Measurements from ENCODE around the gene ITPKC.

ITPKC gene

GRCh38 chr19:40745402-40745780 lies 28.5 kb downstream of the ITPKC start:
- H3K4me3 ChIP-seq (ENCODE audit: low read depth, low read length): no peak overlapping the region
- TF ChIP-seq, protein P1, sequence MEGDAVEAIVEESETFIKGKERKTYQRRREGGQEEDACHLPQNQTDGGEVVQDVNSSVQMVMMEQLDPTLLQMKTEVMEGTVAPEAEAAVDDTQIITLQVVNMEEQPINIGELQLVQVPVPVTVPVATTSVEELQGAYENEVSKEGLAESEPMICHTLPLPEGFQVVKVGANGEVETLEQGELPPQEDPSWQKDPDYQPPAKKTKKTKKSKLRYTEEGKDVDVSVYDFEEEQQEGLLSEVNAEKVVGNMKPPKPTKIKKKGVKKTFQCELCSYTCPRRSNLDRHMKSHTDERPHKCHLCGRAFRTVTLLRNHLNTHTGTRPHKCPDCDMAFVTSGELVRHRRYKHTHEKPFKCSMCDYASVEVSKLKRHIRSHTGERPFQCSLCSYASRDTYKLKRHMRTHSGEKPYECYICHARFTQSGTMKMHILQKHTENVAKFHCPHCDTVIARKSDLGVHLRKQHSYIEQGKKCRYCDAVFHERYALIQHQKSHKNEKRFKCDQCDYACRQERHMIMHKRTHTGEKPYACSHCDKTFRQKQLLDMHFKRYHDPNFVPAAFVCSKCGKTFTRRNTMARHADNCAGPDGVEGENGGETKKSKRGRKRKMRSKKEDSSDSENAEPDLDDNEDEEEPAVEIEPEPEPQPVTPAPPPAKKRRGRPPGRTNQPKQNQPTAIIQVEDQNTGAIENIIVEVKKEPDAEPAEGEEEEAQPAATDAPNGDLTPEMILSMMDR (IDR thresholded peaks at IDR 0.05; ENCODE audit: borderline replicate concordance, insufficient read depth, low read depth, low read length): no peak

GRCh38 chr19:40747536-40747935 lies 30.6 kb downstream of the ITPKC start:
- TF ChIP-seq, protein P1 (IDR thresholded peaks at IDR 0.05; ENCODE audit: borderline replicate concordance, insufficient read depth, low read depth, low read length): no peak

DNA sequence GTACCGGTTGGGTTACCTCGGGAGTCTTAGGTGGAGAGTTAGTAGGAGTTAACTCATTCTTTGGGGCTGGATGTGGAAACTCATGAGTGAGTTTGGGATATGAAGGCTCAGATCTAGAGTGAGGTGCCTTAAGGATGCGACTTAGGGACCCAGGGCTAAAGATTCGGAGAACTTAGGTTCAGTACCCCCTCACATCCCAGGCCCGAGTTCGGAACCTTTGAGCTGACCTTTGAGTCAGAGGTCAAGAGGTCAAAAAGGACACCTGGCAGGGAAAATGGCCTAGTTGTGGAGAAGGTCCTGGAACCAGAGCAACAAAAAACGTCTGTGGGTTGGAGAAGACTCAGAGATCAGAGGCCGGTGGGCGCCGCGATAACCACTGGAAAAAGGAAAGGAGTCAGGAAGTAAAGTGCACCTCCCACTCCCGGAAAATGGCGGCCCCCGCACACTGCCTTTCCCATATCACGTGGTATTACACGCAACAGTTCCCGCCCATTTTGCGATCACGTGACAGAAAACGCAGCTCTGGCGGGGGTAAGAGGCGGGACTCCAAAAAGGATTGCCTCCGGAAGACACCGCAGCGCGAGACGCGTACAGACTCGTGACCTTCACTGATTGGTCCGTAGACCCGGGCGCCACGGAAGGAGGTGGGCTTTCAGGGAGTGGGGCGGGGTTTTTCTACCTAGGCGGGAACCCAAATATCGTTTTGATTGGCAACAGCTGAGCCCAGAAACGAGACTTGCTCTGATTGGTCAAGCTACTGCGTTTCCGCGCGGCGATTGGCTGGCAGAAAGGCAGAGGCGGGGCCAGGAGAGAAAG lies 33.4 kb downstream of the ITPKC start, which contains the start of gene ACTMAP:
Gene ACTMAP (minus strand): TSS at position 420 of the 816 bp plus-strand sequence. CDS start 674 bp downstream, outside the sequence.
- TF ChIP-seq, protein P1 (IDR thresholded peaks at IDR 0.05; ENCODE audit: borderline replicate concordance, insufficient read depth, low read depth, low read length): no peak
- peak within 1 kb of the TSS; percentile 90 for H3K4me3 ChIP-seq (ENCODE audit: low read depth, low read length)

More at GRCh38 chr19:40747536-40747935, 30.6 kb downstream of the ITPKC start:
- no peak overlapping the region for H3K4me3 ChIP-seq (ENCODE audit: low read depth, low read length)

DNA sequence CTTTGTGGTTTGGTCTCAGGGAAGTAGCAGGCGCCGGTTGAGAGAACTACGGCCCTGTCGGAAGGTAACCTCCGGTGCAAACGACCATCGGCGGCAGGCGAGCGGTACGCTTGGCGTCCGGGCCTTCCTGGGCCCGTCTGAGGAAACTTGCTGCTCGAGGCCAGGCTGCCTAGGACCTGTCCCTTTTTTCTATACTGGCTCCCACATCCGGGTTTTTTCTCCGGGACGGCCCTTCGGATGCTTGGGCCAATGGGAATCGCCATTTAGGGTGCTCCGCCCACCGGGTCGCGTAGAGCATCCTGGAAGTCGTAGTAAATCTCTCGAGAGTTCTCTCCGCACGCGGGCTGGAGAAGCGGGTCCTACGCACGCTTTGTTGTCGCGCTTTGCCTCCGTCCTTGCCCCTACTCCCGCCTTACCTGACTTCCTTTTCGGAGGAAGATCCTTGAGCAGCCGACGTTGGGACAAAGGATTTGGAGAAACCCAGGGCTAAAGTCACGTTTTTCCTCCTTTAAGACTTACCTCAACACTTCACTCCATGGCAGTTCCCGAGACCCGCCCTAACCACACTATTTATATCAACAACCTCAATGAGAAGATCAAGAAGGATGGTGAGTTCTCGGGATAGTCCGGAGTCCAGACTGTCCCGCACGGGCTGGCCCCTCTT lies 34.1 kb downstream of the ITPKC start, which contains the start of gene SNRPA:
Gene SNRPA (plus strand): TSS at position 330 of the 664 bp plus-strand sequence. CDS start 206 bp downstream, at position 536.
- TF ChIP-seq, protein P1 (IDR thresholded peaks at IDR 0.05; ENCODE audit: borderline replicate concordance, insufficient read depth, low read depth, low read length): no peak
- peak within 1 kb of the TSS; percentile 90 for H3K4me3 ChIP-seq (ENCODE audit: low read depth, low read length)

- peak overlapping the region; percentile 90 for H3K4me3 ChIP-seq (ENCODE audit: low read depth, low read length)
- TF ChIP-seq, protein P1 (IDR thresholded peaks at IDR 0.05; ENCODE audit: borderline replicate concordance, insufficient read depth, low read depth, low read length): no peak
Measured at GRCh38 chr19:40752257-40752781, 35.4 kb downstream of the ITPKC start.

DNA sequence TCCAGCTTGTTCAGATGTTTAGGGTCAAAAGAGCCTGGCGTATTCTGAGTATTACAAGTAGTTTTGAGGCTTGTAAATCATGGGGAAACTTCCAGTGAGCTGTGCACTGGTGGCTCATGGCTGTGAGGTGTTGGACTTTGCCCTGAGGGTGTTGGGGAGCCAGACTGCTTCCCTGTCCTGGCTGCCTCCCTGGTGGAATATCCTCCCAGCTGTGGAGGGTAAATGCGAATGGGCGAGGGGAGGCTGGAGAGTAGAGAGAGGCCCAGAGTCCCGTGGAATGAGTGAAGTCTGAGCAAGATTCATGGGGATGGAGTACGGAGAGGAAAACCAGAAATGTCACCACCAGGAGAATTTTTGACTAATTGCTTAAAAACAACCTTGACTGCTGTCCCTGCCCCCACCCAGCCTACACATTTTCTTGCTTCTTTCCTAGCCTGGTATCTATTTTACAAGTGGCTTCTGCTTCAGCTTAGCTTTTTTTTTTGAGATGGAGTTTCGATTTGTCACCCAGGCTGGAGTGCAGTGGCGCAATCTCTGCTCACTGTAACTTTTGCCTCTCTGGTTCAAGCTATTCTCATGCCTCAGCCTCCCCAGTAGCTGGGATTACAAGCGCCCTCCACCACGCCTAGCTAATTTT lies 37.8 kb downstream of the ITPKC start:
- peak overlapping the region; percentile 33 for H3K4me3 ChIP-seq (ENCODE audit: low read depth, low read length)
- TF ChIP-seq, protein P1 (IDR thresholded peaks at IDR 0.05; ENCODE audit: borderline replicate concordance, insufficient read depth, low read depth, low read length): no peak
